Adrenal gland (tissue), 5 donors: Measurements from ENCODE around the gene GDAP2.

Source experiments
- CTCF ChIP-seq, 6 experiments: fragments of 450-650 bp in 4 of 6; fragments of 200-600 bp in 2 of 6; sonication (generic) in 1 of 6; IDR thresholded peaks; 1 replicate in 5 of 6; 2 replicates in 1 of 6; pipeline versions ENCODE4 v1.5.1 to v1.8.0; 2016 to 2021; ENCODE audit warnings: antibody characterized with exemption in 6 of 6, mild to moderate bottlenecking in 2 of 6, moderate library complexity in 1 of 6
- POLR2A ChIP-seq, 2 donors: fragments of 450-650 bp; IDR thresholded peaks; one replicate each; pipeline ENCODE4 v1.6.1; 2017; ENCODE audit warnings: antibody characterized with exemption in 2 of 2, mild to moderate bottlenecking in 2 of 2, moderate library complexity in 1 of 2
- donor health status: DM: no; HTN: no; CAD: no.

GRCh38 chr1:117852853-117853553 lies 76.4 kb downstream of the GDAP2 start:
- TF ChIP-seq CTCF (IDR thresholded peaks at IDR 0.05) (no peak), POLR2A (IDR thresholded peaks at IDR 0.05) (no peak)
